Endothelial cell of umbilical vein (primary cell): ENCODE measurements around the gene EFHD1. TPM values are rescaled to one million over a fixed set of nuclear protein-coding genes. Genes with fewer than 3 reads are reported as not detected.
A peak's percentile ranks its signal among the peaks of the same experiment; 100 is the strongest.
"Not testable (repeated sequence)": the region's sequence is repeated elsewhere in the genome, so short reads cannot be mapped to it uniquely, and the experiment has no call there.

ENCODE experiments used
- BruUV-seq: library from RNA; stranded (reverse); fragments of 400-500 nt; replicated peaks from 2 replicates; lab custom pipeline; 2021; lab: Mats Ljungman, UMichigan
- CTCF ChIA-PET: fragments of 300-600, 350-600 bp; sonication (Branson Sonifier 250); formaldehyde crosslinking; loops from one replicate; lab custom pipeline; 2021; ENCODE audit warnings: antibody characterized with exemption, inconsistent platforms; lab: Charles Lee
- POLR2A ChIA-PET: fragments of 300-600, 350-600 bp; sonication (Branson Sonifier 250); formaldehyde crosslinking; loops from one replicate; lab custom pipeline; 2021; ENCODE audit warnings: antibody characterized with exemption, inconsistent platforms; lab: Charles Lee
- DNase-seq: peaks from one replicate; pipeline ENCODE4 v3.0.0-alpha.2; 2011; ENCODE audit warnings: low read depth, low spot score
- FAIRE-seq: peaks from 2 replicates; lab custom pipeline; 2011; peaks lifted over from hg19 to GRCh38; lab: Jason Lieb, UNC
- H2AFZ ChIP-seq: 2 replicates; pipeline ENCODE4 v1.6.0; 2012; ENCODE audit warnings: low read depth, low read length, control low read depth, inconsistent platforms
- H3K27ac ChIP-seq: 2 replicates; pipeline ENCODE4 v1.5.1; 2011; ENCODE audit warnings: low read depth, mild to moderate bottlenecking, control low read depth, low read length, moderate library complexity; ENCODE audit not compliant: insufficient read depth
- H3K27me3 ChIP-seq, 2 experiments: 2 replicates each; pipeline versions ENCODE4 v1.6.0 to v1.6.1; 2011; ENCODE audit warnings: low read length in 2 of 2, mixed read lengths in 1 of 2; ENCODE audit not compliant: control insufficient read depth in 2 of 2, insufficient read depth in 2 of 2
- H3K36me3 ChIP-seq, 2 experiments: 2 replicates in 1 of 2; 3 replicates in 1 of 2; pipeline ENCODE4 v1.5.1; 2011; ENCODE audit warnings: low read length in 2 of 2, mild to moderate bottlenecking in 1 of 2, moderate library complexity in 1 of 2; ENCODE audit not compliant: control insufficient read depth in 2 of 2, insufficient read depth in 2 of 2; ENCODE audit errors: extremely low read depth in 1 of 2
- H3K4me1 ChIP-seq: 3 replicates; pipeline ENCODE4 v1.5.1; 2011; ENCODE audit warnings: mild to moderate bottlenecking, low read length; ENCODE audit not compliant: control insufficient read depth, insufficient read depth; ENCODE audit errors: extremely low read depth
- H3K4me2 ChIP-seq: 2 replicates; pipeline ENCODE4 v1.6.1; 2011; ENCODE audit warnings: low read length, control low read depth, mixed read lengths; ENCODE audit not compliant: insufficient read depth
- H3K4me3 ChIP-seq, 3 experiments: fragments of 200-600 bp in 1 of 3; sonication (generic), shearing (Covaris generic) in 1 of 3; replicated peaks in 1 of 3; 2 replicates each; pipeline ENCODE4 v1.5.1; 2011 to 2016; ENCODE audit warnings: control low read depth in 3 of 3, low read length in 3 of 3, mild to moderate bottlenecking in 2 of 3, inconsistent platforms in 1 of 3, low read depth in 1 of 3, moderate library complexity in 1 of 3; ENCODE audit not compliant: insufficient read depth in 1 of 3
- H3K79me2 ChIP-seq: 2 replicates; pipeline ENCODE4 v1.6.0; 2012; ENCODE audit warnings: low read length, inconsistent platforms; ENCODE audit not compliant: control insufficient read depth, insufficient read depth
- H3K9ac ChIP-seq: replicated peaks from 2 replicates; pipeline ENCODE3; 2011; ENCODE audit warnings: low read length, control low read depth; ENCODE audit not compliant: insufficient read depth; ENCODE audit errors: extremely low read depth
- H3K9me1 ChIP-seq: replicated peaks from 3 replicates; pipeline ENCODE4 v1.6.0; 2011; ENCODE audit warnings: mild to moderate bottlenecking, low read length; ENCODE audit not compliant: control insufficient read depth, insufficient read depth; ENCODE audit errors: extremely low read depth
- H3K9me3 ChIP-seq: replicated peaks from 2 replicates; pipeline ENCODE4 v1.5.1; 2012; ENCODE audit warnings: low read length, inconsistent platforms; ENCODE audit not compliant: control insufficient read depth, insufficient read depth
- H4K20me1 ChIP-seq: replicated peaks from 2 replicates; pipeline ENCODE3; 2011; ENCODE audit warnings: mild to moderate bottlenecking, low read length; ENCODE audit not compliant: control insufficient read depth, insufficient read depth; ENCODE audit errors: extremely low read depth
- EZH2 ChIP-seq: IDR thresholded peaks from 2 replicates; pipeline ENCODE4 v1.6.1; 2012; ENCODE audit warnings: borderline replicate concordance, low read depth, mild to moderate bottlenecking, moderate library complexity, low read length, inconsistent platforms; ENCODE audit not compliant: severe bottlenecking
- FOS ChIP-seq: IDR thresholded peaks from 2 replicates; pipeline ENCODE4 v1.6.1; 2011; ENCODE audit warnings: mild to moderate bottlenecking, low read length, moderate library complexity, borderline replicate concordance; ENCODE audit not compliant: insufficient read depth
- GATA2 ChIP-seq: IDR thresholded peaks from 2 replicates; pipeline ENCODE4 v1.7.0; 2011; ENCODE audit warnings: low read depth, mild to moderate bottlenecking, moderate library complexity, mixed read lengths, low read length; ENCODE audit not compliant: insufficient read length, insufficient read depth
- JUN ChIP-seq: IDR thresholded peaks from 2 replicates; pipeline ENCODE4 v1.6.1; 2011; ENCODE audit warnings: borderline replicate concordance, low read depth; ENCODE audit not compliant: insufficient read length, insufficient read depth
- MAX ChIP-seq: IDR thresholded peaks from 2 replicates; pipeline ENCODE4 v1.6.1; 2011; ENCODE audit not compliant: insufficient read depth, insufficient read length
- MYC ChIP-seq: IDR thresholded peaks from one replicate; pipeline ENCODE4 v1.6.1; 2011; ENCODE audit warnings: mild to moderate bottlenecking, low read depth, low read length
- POLR2A ChIP-seq: IDR thresholded peaks from 2 replicates; pipeline ENCODE4 v1.6.1; 2012; ENCODE audit warnings: low read depth, mild to moderate bottlenecking, control low read depth, low read length
- POLR2AphosphoS5 ChIP-seq: IDR thresholded peaks from 2 replicates; pipeline ENCODE4 v1.6.1; 2012; ENCODE audit warnings: low read depth, mild to moderate bottlenecking, control low read depth, low read length, moderate library complexity; ENCODE audit not compliant: insufficient read depth
- dilution Hi-C: fragments of 300-500 bp; cut with MboI; formaldehyde crosslinking; loops from one replicate; pipeline ENCODE4 v1.15.0; 2019; ENCODE audit warnings: low sequenced_read_pairs; ENCODE audit not compliant: extremely low pct_ligation_motif_present
- intact Hi-C: fragments of 100-400 bp; cut with micrococcal nuclease; formaldehyde crosslinking; loops from one replicate; pipeline ENCODE4 v1.10.0; 2022
- polyA plus RNA-seq, 4 experiments: library from polyadenylated mRNA; depleted of rRNA in 3 of 4; stranded (reverse) in 3 of 4; unstranded in 1 of 4; fragments of >200 nt; gene quantifications; 2 replicates each; pipeline versions ENCODE4 v1.2.1 to v1.2.3, GENCODE V29; 2011 to 2012; ENCODE audit warnings: missing spikeins in 1 of 4
- total RNA-seq: library from RNA; stranded (reverse); gene quantifications from 2 replicates; pipeline ENCODE4 v1.2.3, GENCODE V29; 2021
- TF ChIP-seq, protein P1 (sequence below), 2 donors: IDR thresholded peaks; 1 replicate in 1 of 2; 2 replicates in 1 of 2; pipeline ENCODE4 v1.5.1; 2011; ENCODE audit warnings: low read length in 2 of 2, mild to moderate bottlenecking in 2 of 2, moderate library complexity in 2 of 2, control low read depth in 1 of 2, inconsistent platforms in 1 of 2, low read depth in 1 of 2; ENCODE audit not compliant: insufficient read depth in 1 of 2; ENCODE audit errors: extremely low read depth in 1 of 2

EFHD1 gene
- total and polyA plus RNA-seq, 2 donors (not counting 3 experiments of a cell fraction or from before 2014, with no cell fraction given): 0.18 TPM; not detected in 1

DNA sequence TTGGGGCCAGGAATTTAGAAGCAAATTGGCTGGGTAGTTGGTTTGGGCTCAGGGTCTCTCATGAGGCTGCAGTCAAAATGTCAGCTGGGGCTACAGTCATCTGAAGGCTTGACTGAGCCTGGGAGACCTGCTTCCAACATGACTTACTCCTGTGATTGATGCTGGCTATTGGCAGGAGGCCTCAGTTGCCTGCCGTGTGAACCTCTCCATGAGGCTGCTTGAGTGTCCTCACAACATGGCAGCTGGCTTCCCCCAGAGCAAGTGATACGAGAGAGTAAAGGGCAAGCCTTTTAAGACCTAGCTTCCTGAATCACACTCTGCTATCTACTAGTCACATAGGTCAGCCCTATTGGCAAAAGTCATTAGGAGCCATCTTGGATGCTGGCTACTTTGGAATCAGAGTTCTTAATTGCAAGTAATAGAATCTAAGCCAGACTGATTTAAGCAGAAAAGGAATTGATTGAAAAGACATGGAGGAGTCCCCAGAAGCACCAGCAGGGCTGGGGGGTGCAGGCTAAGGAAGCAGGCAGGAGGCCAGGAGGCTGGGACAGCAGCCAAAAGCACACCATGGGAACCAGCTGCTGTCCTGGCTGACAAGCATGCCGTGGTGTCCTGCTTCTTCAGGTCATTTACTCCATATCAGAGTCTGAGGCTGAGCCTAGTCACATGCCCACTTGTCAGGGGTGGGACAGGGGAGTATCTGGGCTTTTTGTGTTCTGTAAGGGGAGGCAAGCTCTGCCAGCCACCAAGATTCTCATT, 55.9 kb downstream of the EFHD1 start:
- Histone ChIP-seq H4K20me1 (no peaks in the 10 kb centered on the region), H2AFZ (no peak overlapping the region), H3K4me3 (no peak overlapping the region), H3K27me3 (peaks cover 0 to 2% of the 10 kb centered on the region in 2 experiments), H3K4me2 (no peak overlapping the region), H3K9ac (no peak overlapping the region), H3K9me3 (no peaks in the 10 kb centered on the region), H3K27ac (no peak overlapping the region), H3K36me3 (no peaks in the 10 kb centered on the region), H3K4me1 (no peaks in the 10 kb centered on the region), H3K79me2 (no peaks in the 10 kb centered on the region), H3K9me1 (no peaks in the 10 kb centered on the region)
- DNase-seq: peak; percentile 53
- no peak for FAIRE-seq
- CTCF ChIA-PET: interaction anchor here (1.0 kb wide), 2 partner anchors 19 to 22 kb away, joined by 3 read pairs; no protein-coding TSS in a partner anchor
- dilution Hi-C loops: no loop called here
- TF ChIP-seq, protein P1, sequence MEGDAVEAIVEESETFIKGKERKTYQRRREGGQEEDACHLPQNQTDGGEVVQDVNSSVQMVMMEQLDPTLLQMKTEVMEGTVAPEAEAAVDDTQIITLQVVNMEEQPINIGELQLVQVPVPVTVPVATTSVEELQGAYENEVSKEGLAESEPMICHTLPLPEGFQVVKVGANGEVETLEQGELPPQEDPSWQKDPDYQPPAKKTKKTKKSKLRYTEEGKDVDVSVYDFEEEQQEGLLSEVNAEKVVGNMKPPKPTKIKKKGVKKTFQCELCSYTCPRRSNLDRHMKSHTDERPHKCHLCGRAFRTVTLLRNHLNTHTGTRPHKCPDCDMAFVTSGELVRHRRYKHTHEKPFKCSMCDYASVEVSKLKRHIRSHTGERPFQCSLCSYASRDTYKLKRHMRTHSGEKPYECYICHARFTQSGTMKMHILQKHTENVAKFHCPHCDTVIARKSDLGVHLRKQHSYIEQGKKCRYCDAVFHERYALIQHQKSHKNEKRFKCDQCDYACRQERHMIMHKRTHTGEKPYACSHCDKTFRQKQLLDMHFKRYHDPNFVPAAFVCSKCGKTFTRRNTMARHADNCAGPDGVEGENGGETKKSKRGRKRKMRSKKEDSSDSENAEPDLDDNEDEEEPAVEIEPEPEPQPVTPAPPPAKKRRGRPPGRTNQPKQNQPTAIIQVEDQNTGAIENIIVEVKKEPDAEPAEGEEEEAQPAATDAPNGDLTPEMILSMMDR (IDR thresholded peaks at IDR 0.05; ENCODE audit: extremely low read depth in 1 of 2, insufficient read depth in 1 of 2, low read depth in 1 of 2, low read length in 2 of 2): no peak
- TF ChIP-seq MYC (no peak), EZH2 (no peak), MAX (no peak), JUN (no peak), POLR2A (no peak), POLR2AphosphoS5 (no peak), FOS (no peak), GATA2 (no peak)
- intact Hi-C loops: no loop called here
- POLR2A ChIA-PET: interaction anchor here (0.5 kb wide), 1 partner anchor 58 kb away, joined by 3 read pairs; no protein-coding TSS in a partner anchor
- no TSS peak for BruUV-seq

DNA sequence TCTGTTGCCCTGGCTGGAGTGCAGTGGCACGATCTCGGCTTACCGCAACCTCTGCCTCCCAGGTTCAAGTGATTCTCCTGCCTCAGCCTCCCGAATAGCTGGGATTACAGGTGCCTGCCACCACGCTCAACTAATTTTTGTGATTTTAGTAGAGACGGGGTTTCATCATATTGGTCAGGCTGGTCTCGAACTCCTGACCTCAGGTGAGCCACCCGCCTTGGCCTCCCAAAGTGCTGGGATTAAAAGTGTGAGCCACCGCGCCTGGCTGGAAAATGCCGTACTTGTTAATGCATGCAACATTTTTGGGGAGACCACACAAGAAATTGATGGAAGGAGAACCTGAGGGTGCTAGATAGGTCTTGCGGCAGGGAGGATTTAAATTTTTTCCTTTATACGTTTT, 57.7 kb downstream of the EFHD1 start:
- DNase-seq, FAIRE-seq, H2AFZ ChIP-seq, H3K27me3 ChIP-seq, H3K9ac ChIP-seq, H3K79me2 ChIP-seq, H3K36me3 ChIP-seq, dilution Hi-C loops, POLR2A ChIA-PET, intact Hi-C loops, H4K20me1 ChIP-seq, H3K9me1 ChIP-seq, H3K4me2 ChIP-seq, H3K27ac ChIP-seq, H3K9me3 ChIP-seq, H3K4me3 ChIP-seq, H3K4me1 ChIP-seq, BruUV-seq: not testable (repeated sequence)
- CTCF ChIA-PET: interaction anchor here (0.7 kb wide), 1 partner anchor 93 kb away, joined by 3 read pairs; no protein-coding TSS in a partner anchor
